Activated naive CD4-positive, alpha-beta T cell treated with anti-CD3 and anti-CD28 coated beads, Interleukin-2, amount 50 U/mL, for 16 hours (primary cell): Measurements from ENCODE around the gene NRGN.

Experiments used
- DNase-seq: peaks from one replicate; pipeline ENCODE4 v3.0.0-alpha.2; 2020

NRGN gene

GRCh38 chr11:124739479-124740276, at the start of gene NRGN:
Gene NRGN (plus strand): TSS chr11:124739942. CDS start chr11:124740085, 143 bp downstream.
- peak; percentile 86 for DNase-seq

DNA sequence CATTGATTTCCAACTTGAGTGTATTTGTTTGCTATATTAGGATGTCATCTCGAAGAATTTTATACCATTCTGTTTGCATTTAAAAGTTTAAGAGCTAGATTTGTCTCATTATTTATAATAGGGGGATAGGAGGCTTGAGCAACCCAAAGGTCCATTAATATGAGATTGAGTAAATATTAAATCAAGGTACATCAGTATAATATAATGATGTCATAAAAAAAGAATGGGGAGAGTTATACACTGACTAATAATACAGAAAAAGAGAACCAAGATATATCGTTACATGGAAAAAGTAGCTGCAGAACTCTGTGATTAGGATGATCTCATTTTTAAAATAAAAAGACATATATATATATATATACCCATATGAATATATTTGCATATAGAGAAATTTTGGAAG, 46.6 kb upstream of the NRGN start:
- no peak for DNase-seq

DNA sequence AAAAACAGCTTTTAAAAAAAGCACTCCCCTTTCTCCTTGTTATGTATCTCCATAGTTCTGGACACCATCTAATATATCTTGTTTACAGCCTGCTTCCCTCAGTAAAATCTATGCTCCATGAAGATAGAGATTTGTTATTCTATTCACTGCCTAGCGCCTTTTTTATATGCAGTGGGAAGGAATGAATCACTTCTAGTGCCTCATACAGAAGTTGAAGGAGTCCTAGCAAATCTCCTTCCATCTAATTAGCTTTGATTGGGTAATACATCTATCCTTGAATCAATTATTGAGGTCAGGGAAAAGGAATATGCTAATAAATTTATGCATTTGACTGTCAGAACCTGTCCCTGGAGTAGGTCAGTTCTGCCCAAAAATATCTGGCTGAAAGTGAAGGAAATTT, 40.2 kb upstream of the NRGN start:
- no peak for DNase-seq

DNA sequence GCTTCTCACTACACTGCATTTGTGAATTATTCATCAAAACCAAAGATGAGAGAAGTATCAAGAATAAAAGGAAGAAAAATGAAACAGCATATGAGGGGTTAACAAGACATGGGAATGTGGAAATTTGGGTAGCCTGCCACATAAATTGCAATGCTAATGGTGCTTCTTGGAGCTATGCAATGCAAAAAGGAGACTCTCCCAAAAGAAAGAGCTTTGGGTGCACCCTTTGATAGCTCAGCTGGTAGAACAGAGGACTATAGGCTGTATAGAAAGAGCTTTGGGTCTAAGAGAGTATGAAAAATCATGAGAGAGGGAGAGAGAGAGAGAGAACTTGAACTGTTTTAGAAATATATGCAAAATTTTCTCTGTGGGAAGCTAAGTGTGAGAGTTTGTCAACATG, 39.7 kb upstream of the NRGN start:
- DNase-seq = no peak

GRCh38 chr11:124707829-124708228, 31.9 kb upstream of the NRGN start:
- DNase-seq = no peak

GRCh38 chr11:124712392-124712791, 27.4 kb upstream of the NRGN start:
- no peak for DNase-seq

GRCh38 chr11:124716591-124716990, 23.2 kb upstream of the NRGN start:
- DNase-seq = no peak

- no peak for DNase-seq
Measured at GRCh38 chr11:124717421-124717785, 22.3 kb upstream of the NRGN start.

DNA sequence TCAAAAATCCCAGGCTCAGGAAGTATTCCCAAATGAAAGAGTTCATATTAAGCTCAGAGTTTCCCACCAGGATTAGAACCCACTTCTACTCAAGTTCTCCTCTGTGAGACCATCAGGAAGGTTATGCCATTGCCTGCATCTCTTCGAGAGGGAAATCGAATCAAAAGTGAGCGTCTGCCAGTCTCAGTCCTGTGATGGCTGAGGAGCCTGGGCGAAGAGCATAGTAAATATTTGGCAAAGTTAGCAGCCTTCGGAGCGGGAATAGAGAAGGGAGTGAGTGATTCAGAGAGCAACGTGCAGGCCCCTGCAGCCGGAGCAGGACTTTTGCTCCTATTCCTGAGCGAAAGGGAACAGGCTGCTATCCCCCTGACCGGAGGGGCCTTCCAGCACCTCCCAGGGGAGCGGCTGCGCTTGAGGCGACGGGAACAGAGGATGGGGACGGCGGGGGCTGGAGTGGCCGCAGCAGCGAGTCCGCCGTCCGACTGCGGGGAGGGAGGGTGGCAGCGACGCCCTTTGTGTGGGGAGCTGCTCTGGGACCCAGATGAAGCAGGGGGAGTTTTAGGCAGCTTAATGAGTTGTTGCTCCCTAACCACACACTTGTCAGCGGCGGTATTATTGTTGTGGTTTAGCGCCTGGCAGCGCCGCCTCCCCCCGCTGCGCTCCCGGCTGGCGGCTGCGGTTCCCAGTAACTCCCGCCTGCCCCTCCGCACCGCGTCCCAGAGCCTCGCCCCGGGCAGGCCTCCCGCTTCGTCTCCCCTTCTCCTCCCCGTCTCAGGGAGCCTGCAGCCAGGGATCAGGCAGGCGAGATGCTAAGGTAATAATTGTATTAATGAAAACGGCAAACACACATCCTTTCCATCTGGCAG, 21.7 kb upstream of the NRGN start:
- DNase-seq = no peak

GRCh38 chr11:124718801-124719200, 20.9 kb upstream of the NRGN start:
- DNase-seq = no peak

- no peak for DNase-seq
Measured at GRCh38 chr11:124719534-124719933, 20.2 kb upstream of the NRGN start.

- DNase-seq = no peak
Measured at GRCh38 chr11:124722176-124722575, 17.6 kb upstream of the NRGN start.

DNA sequence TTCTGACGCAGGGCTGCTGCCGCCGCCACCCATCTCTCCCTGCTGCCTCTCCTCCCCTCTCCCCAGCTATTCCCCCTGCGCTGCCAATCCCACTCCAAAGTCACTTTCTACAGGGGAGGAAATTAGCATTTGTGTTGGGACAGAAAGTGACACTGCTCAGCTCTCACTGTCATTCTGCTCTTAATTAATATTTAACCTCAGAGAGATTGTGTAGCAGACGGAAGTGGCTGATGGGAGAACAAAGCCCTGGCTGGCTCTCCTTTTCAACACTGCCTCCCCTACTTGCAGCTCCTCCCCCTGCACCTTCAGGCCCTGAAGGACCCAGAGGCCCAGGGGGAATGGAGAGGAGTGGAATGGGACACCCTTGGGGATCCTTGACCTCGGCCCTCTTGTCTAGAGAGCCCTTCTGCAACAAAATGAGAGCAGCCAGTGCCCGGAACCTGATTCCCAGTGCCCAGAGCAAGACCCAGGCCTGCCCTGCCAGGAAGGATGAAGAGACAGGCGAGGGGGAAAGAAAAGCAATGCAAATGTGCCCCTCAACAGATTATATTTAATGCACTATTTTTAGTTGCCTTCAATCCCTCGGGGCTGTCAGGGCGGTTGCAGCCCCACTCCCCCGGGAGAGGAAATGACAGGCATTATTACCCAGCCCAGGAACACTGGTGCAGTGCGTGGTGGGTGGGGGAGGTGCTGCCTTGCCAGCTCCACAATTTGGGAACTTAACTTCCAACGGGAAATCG, 14.6 kb upstream of the NRGN start:
- DNase-seq = no peak

- no peak for DNase-seq
Measured at GRCh38 chr11:124725719-124726105, 14.0 kb upstream of the NRGN start.

DNA sequence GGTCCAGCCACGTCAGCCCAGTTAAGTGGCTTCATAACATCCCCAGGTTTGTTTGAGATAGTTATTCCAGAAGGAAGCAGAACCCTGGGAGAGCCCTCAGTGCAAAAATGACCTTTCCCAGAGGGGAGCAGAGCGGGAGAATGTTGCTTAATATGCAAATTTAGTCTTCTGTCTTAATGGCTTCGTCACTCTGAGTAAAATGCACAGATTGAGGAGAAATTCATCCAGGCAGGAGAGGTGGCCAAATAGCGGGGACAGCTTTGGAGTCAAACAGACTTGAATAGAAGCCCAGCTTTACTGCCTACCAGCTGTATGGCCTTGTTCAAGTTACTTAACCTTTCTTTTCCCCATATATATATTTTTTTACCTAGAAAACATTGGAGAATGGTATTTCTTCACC, 12.3 kb upstream of the NRGN start:
- no peak for DNase-seq

DNA sequence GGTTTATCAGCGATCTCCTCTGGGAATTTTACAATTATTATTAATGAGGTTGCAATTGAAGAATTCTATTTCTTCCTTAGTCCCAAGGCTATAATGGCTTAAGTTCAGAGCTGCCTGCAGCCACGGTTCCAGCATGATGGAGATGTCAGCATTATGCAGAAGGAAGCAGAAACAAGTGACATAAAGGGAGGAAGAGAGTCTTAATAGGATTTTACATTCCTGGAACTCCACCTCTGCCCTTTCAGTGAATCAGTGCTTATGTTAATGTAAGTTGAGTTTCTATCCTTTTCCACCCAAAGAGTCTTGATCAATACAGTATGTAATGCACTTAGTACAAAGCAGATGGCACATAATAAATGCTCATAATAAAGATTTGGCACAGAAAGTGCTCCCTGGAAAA, 11.6 kb upstream of the NRGN start:
- no peak for DNase-seq

- DNase-seq = no peak
Measured at GRCh38 chr11:124729571-124729970, 10.2 kb upstream of the NRGN start.

GRCh38 chr11:124732230-124732629, 7.5 kb upstream of the NRGN start:
- DNase-seq = no peak

- DNase-seq = no peak
Measured at GRCh38 chr11:124736736-124737135, 3.0 kb upstream of the NRGN start.

DNA sequence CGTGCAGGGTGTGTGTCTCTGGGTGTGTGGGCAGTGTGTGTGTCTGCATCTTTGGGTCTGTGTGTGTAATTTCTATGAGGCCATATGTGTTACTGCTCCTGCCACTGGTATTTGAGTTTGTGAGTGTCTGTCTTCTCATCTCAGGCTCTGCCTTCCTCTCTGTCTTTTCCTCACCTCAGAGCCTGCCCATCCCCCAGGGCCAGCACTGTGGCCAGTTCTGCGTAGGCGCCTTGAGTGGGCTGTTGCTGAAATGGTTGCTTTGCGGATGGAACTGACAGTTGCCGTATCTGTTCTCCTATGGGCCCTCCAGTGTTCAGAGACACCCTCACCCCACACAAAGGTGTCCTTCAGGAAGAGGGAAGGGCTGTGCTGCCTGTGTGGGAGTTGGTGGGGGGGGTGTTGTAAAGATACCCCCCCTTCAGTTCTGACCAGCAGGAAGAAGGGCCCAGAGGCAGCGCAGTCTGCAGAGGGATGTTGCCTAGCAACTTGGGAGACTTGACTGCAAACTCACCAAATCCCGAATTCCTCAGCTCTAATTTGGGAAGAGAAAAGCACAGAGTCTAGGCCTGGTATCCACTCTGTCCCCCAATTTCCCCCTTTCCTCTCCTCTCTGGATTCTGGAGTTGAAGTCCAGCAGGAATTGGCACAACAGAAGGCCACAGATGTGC, 2.0 kb upstream of the NRGN start:
- DNase-seq = no peak

GRCh38 chr11:124738713-124739478, 846 bp upstream of the NRGN start:
- DNase-seq = no peak

DNA sequence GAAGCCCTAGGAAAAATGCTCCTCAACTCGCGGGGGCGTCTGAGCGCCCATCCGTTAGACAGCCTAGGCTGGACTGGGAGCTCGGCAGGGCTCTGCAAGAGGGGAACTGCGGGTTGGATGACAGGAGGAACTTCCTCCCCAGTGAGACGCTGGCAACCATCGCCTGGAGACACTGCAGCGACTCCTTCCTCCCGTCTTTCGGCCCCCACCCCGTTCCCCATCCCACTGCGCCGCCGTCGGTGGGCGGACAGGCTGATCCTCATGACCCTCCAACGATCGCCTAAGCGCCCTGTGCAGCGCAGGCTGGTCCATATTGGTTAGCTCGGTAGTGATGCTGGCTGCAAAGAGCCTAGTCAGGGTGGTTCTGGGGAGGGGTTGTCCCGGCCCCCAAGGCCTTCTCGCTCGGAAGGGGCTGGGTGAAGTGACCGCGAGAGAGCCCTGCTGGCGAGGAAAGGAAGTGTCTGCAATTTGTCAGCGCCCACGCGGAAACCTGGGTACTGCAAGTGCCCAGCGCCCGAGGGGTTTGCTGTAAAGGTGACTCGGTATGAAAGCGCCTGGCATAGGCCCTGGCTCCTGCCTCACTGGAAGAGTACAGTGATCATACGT, 638 bp downstream of the NRGN start:
- DNase-seq = peak; percentile 65
